Astrocyte of the cerebellum (primary cell): ENCODE measurements around the gene LGALS16.
"Not testable (repeated sequence)": the region's sequence is repeated elsewhere in the genome, so short reads cannot be mapped to it uniquely, and the experiment has no call there.

ENCODE experiments used
- DNase-seq: peaks from one replicate; pipeline ENCODE4 v3.0.0-alpha.2; 2011; ENCODE audit warnings: low read depth
- H3K4me3 ChIP-seq: 2 replicates; pipeline ENCODE4 v1.5.1; 2011; ENCODE audit warnings: mild to moderate bottlenecking, low read depth, low read length, moderate library complexity
- in situ Hi-C: cut with HindIII; loops from 2 replicates; pipeline ENCODE4 v1.10.0; 2017; ENCODE audit warnings: low sequenced_read_pairs
- TF ChIP-seq, protein P1 (sequence below): IDR thresholded peaks from 2 replicates; pipeline ENCODE4 v1.5.1; 2012; ENCODE audit warnings: low read length, low read depth, moderate library complexity, mild to moderate bottlenecking; ENCODE audit errors: missing control alignments

Gene LGALS16

GRCh38 chr19:39681416-39681815, 25.7 kb downstream of the LGALS16 start:
- TF ChIP-seq, protein P1, sequence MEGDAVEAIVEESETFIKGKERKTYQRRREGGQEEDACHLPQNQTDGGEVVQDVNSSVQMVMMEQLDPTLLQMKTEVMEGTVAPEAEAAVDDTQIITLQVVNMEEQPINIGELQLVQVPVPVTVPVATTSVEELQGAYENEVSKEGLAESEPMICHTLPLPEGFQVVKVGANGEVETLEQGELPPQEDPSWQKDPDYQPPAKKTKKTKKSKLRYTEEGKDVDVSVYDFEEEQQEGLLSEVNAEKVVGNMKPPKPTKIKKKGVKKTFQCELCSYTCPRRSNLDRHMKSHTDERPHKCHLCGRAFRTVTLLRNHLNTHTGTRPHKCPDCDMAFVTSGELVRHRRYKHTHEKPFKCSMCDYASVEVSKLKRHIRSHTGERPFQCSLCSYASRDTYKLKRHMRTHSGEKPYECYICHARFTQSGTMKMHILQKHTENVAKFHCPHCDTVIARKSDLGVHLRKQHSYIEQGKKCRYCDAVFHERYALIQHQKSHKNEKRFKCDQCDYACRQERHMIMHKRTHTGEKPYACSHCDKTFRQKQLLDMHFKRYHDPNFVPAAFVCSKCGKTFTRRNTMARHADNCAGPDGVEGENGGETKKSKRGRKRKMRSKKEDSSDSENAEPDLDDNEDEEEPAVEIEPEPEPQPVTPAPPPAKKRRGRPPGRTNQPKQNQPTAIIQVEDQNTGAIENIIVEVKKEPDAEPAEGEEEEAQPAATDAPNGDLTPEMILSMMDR: no peak
- DNase-seq: no peak
- no peak overlapping the region for H3K4me3 ChIP-seq
- in situ Hi-C loops: no loop called here

GRCh38 chr19:39684267-39684666, 28.6 kb downstream of the LGALS16 start:
- in situ Hi-C loops: no loop called here

DNA sequence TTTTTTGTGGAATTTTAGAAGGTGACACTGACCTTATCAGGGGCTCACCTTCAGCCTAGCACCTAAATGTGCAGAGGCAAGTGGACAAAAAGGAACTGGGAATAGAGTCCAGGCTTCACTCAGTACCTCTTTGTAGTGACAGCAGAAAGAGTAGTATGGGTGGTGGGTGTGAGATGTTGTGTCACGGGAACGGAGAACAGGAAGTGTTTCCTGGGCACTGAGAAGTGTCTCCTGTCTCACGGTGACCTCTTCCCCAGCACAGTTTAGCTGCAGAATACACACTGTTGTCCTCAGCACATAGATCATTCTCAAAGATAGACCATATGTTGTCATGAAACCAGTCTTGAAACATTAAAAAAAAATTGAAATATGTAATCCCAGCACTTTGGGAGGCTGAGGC, 31.0 kb downstream of the LGALS16 start:
- in situ Hi-C loops: no loop called here
- TF ChIP-seq, protein P1: no peak
- no peak overlapping the region for H3K4me3 ChIP-seq
- DNase-seq: no peak

More at GRCh38 chr19:39684267-39684666, 28.6 kb downstream of the LGALS16 start:
- no peak overlapping the region for H3K4me3 ChIP-seq
- TF ChIP-seq, protein P1: no peak
- DNase-seq: no peak

GRCh38 chr19:39688637-39689036, 32.9 kb downstream of the LGALS16 start:
- DNase-seq, in situ Hi-C loops, H3K4me3 ChIP-seq: not testable (repeated sequence)

- in situ Hi-C loops: no loop called here
- TF ChIP-seq, protein P1: no peak
- H3K4me3 ChIP-seq: no peak overlapping the region
- no peak for DNase-seq
Observed at GRCh38 chr19:39692166-39692565, 36.5 kb downstream of the LGALS16 start.

GRCh38 chr19:39692822-39693221, 37.1 kb downstream of the LGALS16 start:
- DNase-seq: no peak
- no peak overlapping the region for H3K4me3 ChIP-seq
- TF ChIP-seq, protein P1: no peak
- in situ Hi-C loops: no loop called here

- no peak overlapping the region for H3K4me3 ChIP-seq
- TF ChIP-seq, protein P1: no peak
- DNase-seq: no peak
- in situ Hi-C loops: no loop called here
Observed at GRCh38 chr19:39695759-39696158, 40.0 kb downstream of the LGALS16 start.
